HepG2 (cell line): ENCODE results near the gene ZNF331.

Experiments used
- ATF3 ChIP-seq: sonication (generic); formaldehyde crosslinking; IDR thresholded peaks from 2 replicates; pipeline ENCODE4 v1.4.0; 2020; ENCODE audit warnings: missing genetic modification reagents
- KDM4B ChIP-seq: sonication (generic); formaldehyde crosslinking; IDR thresholded peaks from 2 replicates; pipeline ENCODE4 v1.4.0; 2020; ENCODE audit warnings: missing genetic modification reagents
- MXI1 ChIP-seq: IDR thresholded peaks from 3 replicates; pipeline ENCODE4 v1.6.1; 2012; ENCODE audit warnings: low read depth, low read length, inconsistent platforms, borderline replicate concordance
- PHB2 ChIP-seq: fragments of 450-650 bp; IDR thresholded peaks from 2 replicates; pipeline ENCODE4 v1.6.1; 2018; ENCODE audit not compliant: partially characterized antibody
- POLR2A ChIP-seq, 2 experiments: IDR thresholded peaks; 2 replicates each; pipeline ENCODE4 v1.6.1; 2011; ENCODE audit warnings: low read depth in 2 of 2, low read length in 2 of 2, mild to moderate bottlenecking in 1 of 2, moderate library complexity in 1 of 2; ENCODE audit not compliant: insufficient read depth in 1 of 2
- POLR2AphosphoS5 ChIP-seq: IDR thresholded peaks from 2 replicates; pipeline ENCODE4 v1.6.1; 2012; ENCODE audit warnings: low read depth, low read length
- USF2 ChIP-seq, 2 experiments: sonication (generic) in 1 of 2; formaldehyde crosslinking in 1 of 2; IDR thresholded peaks; 2 replicates each; pipeline versions ENCODE4 v1.5.1 to v1.6.1; 2011 to 2020; ENCODE audit warnings: borderline replicate concordance in 1 of 2, low read depth in 1 of 2, low read length in 1 of 2, mild to moderate bottlenecking in 1 of 2, missing genetic modification reagents in 1 of 2, moderate library complexity in 1 of 2
- ZBTB8A ChIP-seq: sonication (generic); formaldehyde crosslinking; IDR thresholded peaks from 2 replicates; pipeline ENCODE4 v1.4.0; 2020; ENCODE audit warnings: mild to moderate bottlenecking, low read depth, missing genetic modification reagents, borderline replicate concordance
- ZNF615 ChIP-seq: sonication (generic); formaldehyde crosslinking; IDR thresholded peaks from 2 replicates; pipeline ENCODE4 v1.5.0; 2020; ENCODE audit warnings: mild to moderate bottlenecking, missing genetic modification reagents, borderline replicate concordance
- ZNF788 ChIP-seq: sonication (generic); formaldehyde crosslinking; IDR thresholded peaks from 2 replicates; pipeline ENCODE4 v1.5.0; 2020; ENCODE audit warnings: mild to moderate bottlenecking, missing genetic modification reagents, borderline replicate concordance
- ZSCAN5A ChIP-seq: sonication (generic); formaldehyde crosslinking; IDR thresholded peaks from 2 replicates; pipeline ENCODE4 v1.8.0; 2022; ENCODE audit warnings: mild to moderate bottlenecking, missing genetic modification reagents, borderline replicate concordance
- TF ChIP-seq, protein P1 (sequence below): sonication (generic); formaldehyde crosslinking; IDR thresholded peaks from 2 replicates; pipeline ENCODE4 v1.5.0; 2020; ENCODE audit warnings: mild to moderate bottlenecking, missing genetic modification reagents, moderate library complexity
- TF ChIP-seq, protein P2 (sequence below): sonication (generic); formaldehyde crosslinking; IDR thresholded peaks from 2 replicates; pipeline ENCODE4 v1.5.0; 2020; ENCODE audit warnings: mild to moderate bottlenecking, missing genetic modification reagents
- TF ChIP-seq, protein P3 (sequence below): sonication (generic); formaldehyde crosslinking; IDR thresholded peaks from 2 replicates; pipeline ENCODE4 v1.4.0; 2020; ENCODE audit warnings: missing genetic modification reagents

GRCh38 chr19:53581871-53582279, 43.9 kb downstream of the ZNF331 start:
- TF ChIP-seq, protein P1, sequence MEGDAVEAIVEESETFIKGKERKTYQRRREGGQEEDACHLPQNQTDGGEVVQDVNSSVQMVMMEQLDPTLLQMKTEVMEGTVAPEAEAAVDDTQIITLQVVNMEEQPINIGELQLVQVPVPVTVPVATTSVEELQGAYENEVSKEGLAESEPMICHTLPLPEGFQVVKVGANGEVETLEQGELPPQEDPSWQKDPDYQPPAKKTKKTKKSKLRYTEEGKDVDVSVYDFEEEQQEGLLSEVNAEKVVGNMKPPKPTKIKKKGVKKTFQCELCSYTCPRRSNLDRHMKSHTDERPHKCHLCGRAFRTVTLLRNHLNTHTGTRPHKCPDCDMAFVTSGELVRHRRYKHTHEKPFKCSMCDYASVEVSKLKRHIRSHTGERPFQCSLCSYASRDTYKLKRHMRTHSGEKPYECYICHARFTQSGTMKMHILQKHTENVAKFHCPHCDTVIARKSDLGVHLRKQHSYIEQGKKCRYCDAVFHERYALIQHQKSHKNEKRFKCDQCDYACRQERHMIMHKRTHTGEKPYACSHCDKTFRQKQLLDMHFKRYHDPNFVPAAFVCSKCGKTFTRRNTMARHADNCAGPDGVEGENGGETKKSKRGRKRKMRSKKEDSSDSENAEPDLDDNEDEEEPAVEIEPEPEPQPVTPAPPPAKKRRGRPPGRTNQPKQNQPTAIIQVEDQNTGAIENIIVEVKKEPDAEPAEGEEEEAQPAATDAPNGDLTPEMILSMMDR (CRISPR knock-in tag) = no peak
- no peak for TF ChIP-seq ATF3
- TF ChIP-seq ZNF615 = no peak
- TF ChIP-seq, protein P2, sequence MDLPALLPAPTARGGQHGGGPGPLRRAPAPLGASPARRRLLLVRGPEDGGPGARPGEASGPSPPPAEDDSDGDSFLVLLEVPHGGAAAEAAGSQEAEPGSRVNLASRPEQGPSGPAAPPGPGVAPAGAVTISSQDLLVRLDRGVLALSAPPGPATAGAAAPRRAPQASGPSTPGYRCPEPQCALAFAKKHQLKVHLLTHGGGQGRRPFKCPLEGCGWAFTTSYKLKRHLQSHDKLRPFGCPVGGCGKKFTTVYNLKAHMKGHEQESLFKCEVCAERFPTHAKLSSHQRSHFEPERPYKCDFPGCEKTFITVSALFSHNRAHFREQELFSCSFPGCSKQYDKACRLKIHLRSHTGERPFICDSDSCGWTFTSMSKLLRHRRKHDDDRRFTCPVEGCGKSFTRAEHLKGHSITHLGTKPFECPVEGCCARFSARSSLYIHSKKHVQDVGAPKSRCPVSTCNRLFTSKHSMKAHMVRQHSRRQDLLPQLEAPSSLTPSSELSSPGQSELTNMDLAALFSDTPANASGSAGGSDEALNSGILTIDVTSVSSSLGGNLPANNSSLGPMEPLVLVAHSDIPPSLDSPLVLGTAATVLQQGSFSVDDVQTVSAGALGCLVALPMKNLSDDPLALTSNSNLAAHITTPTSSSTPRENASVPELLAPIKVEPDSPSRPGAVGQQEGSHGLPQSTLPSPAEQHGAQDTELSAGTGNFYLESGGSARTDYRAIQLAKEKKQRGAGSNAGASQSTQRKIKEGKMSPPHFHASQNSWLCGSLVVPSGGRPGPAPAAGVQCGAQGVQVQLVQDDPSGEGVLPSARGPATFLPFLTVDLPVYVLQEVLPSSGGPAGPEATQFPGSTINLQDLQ (CRISPR knock-in tag) = no peak
- TF ChIP-seq PHB2 = no peak
- peak in 1 of 2 experiments; percentile 23; a peak in 1 of 4 replicates for TF ChIP-seq POLR2A (IDR thresholded peaks at IDR 0.05; ENCODE audit: insufficient read depth in 1 of 2, low read depth in 2 of 2, low read length in 2 of 2)
- TF ChIP-seq ZSCAN5A = no peak
- no peak for TF ChIP-seq MXI1
- TF ChIP-seq POLR2AphosphoS5 = no peak
- TF ChIP-seq ZBTB8A (CRISPR knock-in tag) = no peak
- TF ChIP-seq USF2 (IDR thresholded peaks at IDR 0.05; ENCODE audit: low read depth, low read length) = no peak
- TF ChIP-seq USF2 (CRISPR knock-in tag; IDR thresholded peaks at IDR 0.05; ENCODE audit: borderline replicate concordance) = no peak
- no peak for TF ChIP-seq ZNF788 (CRISPR knock-in tag)
- TF ChIP-seq, protein P3, sequence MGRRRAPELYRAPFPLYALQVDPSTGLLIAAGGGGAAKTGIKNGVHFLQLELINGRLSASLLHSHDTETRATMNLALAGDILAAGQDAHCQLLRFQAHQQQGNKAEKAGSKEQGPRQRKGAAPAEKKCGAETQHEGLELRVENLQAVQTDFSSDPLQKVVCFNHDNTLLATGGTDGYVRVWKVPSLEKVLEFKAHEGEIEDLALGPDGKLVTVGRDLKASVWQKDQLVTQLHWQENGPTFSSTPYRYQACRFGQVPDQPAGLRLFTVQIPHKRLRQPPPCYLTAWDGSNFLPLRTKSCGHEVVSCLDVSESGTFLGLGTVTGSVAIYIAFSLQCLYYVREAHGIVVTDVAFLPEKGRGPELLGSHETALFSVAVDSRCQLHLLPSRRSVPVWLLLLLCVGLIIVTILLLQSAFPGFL (CRISPR knock-in tag) = no peak
- TF ChIP-seq KDM4B (CRISPR knock-in tag) = no peak
